ENCODE data around the gene MFAP2. TPM values are rescaled to one million over a fixed set of nuclear protein-coding genes. Genes with fewer than 3 reads are reported as not detected.

The MFAP2 gene
- total and polyA plus RNA-seq, 2 of the 8 experiments (the other 6 are each of a cell fraction or from before 2014, with no cell fraction given): 172 to 326 TPM

DNA sequence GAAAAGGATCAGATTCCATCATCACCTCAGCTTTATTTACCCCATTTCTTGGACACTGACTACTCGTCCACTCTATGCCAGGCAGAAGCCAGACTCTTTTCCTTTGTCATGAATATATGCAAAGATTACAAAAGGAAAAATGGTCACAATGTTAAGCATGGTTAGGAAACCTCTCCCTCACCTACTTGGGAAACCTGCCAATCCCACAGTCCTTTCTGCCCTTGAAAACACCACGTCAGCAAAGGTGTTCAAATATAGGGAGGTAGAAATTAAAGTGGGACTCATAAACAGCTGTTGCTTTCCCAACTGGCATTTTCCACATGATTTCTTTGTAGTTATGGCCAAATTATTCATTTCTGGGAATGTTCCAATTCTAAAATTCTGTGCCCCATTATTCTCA, 47.5 kb upstream of the MFAP2 start (continued):
- no peak for TF ChIP-seq RAD21 (IDR thresholded peaks at IDR 0.05 in 1 of 2, conservative IDR thresholded peaks at IDR 0.05 in 1 of 2; ENCODE audit: low read depth in 2 of 2, low read length in 2 of 2)
- no peak for TF ChIP-seq ZNF274 (IDR thresholded peaks at IDR 0.05; ENCODE audit: borderline replicate concordance, extremely low read depth, low read length)
